GM21515 (cell line): Measurements from ENCODE around the gene FCN2.

Experiments
- ATAC-seq: cut with Tn5 transposase; IDR thresholded peaks from one replicate; pipeline ENCODE4 v1.9.1; 2021; ENCODE audit not compliant: unreplicated experiment

The FCN2 gene

GRCh38 chr9:134929193-134930158 is 48.9 kb downstream of the FCN2 start:
- ATAC-seq, result no peak

GRCh38 chr9:134930398-134930797 is 49.8 kb downstream of the FCN2 start:
- ATAC-seq, result no peak

- no peak for ATAC-seq
Measured at GRCh38 chr9:134932171-134932570, 51.6 kb downstream of the FCN2 start.

- ATAC-seq, result no peak
Measured at GRCh38 chr9:134932606-134933005, 52.0 kb downstream of the FCN2 start.

GRCh38 chr9:134933076-134933659 is 52.6 kb downstream of the FCN2 start:
- ATAC-seq, result no peak

- ATAC-seq, result no peak
Measured at GRCh38 chr9:134935056-134935640, 54.5 kb downstream of the FCN2 start.

- ATAC-seq, result no peak
Measured at GRCh38 chr9:134935701-134936345, 55.2 kb downstream of the FCN2 start.

GRCh38 chr9:134936346-134937163 is 55.9 kb downstream of the FCN2 start:
- peak; percentile 39 for ATAC-seq
